ENCODE results near the gene IL34. TPM values are rescaled to one million over a fixed set of nuclear protein-coding genes. Genes with fewer than 3 reads are reported as not detected.

Gene IL34
- total RNA-seq, 2 experiments from 2014 or later: not detected

GRCh38 chr16:70648606-70649005 is 2.2 kb downstream of the IL34 start:
- BruUV-seq (replicated peaks): no TSS peak
- no peak overlapping the region for H3K4me3 ChIP-seq (ENCODE audit: low read depth, low read length, poor library complexity, severe bottlenecking)
- TF ChIP-seq EZH2phosphoT487 (IDR thresholded peaks at IDR 0.05; ENCODE audit: borderline replicate concordance, low read depth, low read length) (no peak), CTCF (conservative IDR thresholded peaks at IDR 0.05; ENCODE audit: low read length) (no peak)
- ChIA-PET POLR2A (no interaction called here), CTCF (ENCODE audit: unreplicated experiment) (no interaction called here)
- no peaks in the 10 kb centered on the region for H3K9me3 ChIP-seq (ENCODE audit: low read length)
- no peak overlapping the region for H2AFZ ChIP-seq (ENCODE audit: low read length)
- no peaks in the 10 kb centered on the region for H3K9me2 ChIP-seq (ENCODE audit: insufficient read depth, low read length)
- no peaks in the 10 kb centered on the region for H3K79me2 ChIP-seq (ENCODE audit: insufficient read depth, low read depth, low read length)
- H3K4me2 ChIP-seq (ENCODE audit: low read length): no peak overlapping the region
- H3K4me1 ChIP-seq (ENCODE audit: insufficient read depth, low read length, poor library complexity, severe bottlenecking): no peaks in the 10 kb centered on the region
- DNase-seq (ENCODE audit: low spot score): no peak
- no peaks in the 10 kb centered on the region for H4K20me1 ChIP-seq (ENCODE audit: insufficient read depth, low read length)
- intact Hi-C loops (cut with micrococcal nuclease; ENCODE audit: unreplicated experiment): no loop called here
- no peak overlapping the region for H3K27ac ChIP-seq (ENCODE audit: low read depth, low read length, poor library complexity, severe bottlenecking)
- no peaks in the 10 kb centered on the region for H3K36me3 ChIP-seq (ENCODE audit: insufficient read depth, low read length)

DNA sequence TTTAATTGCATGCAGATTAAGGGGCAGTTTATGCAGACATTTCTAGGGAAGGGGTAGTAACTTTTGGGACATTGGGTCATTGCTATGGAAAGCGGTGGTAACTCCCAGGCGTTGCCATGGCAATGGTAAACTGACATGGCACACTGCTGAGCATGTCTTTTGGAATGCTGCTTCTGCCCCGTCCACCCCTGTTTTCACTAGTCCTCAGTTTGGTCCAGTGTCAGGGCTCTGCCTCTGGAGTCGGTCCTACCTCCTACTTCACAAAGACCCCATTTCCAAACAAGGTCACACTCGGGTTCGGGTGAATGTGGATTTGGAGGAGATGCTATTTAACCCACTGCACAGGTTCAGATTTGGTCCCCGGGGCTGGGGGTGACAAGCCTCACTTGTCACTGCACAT is 2.9 kb downstream of the IL34 start:
- DNase-seq (ENCODE audit: low spot score): no peak
- no TSS peak for BruUV-seq (replicated peaks)
- no peak overlapping the region for H3K4me2 ChIP-seq (ENCODE audit: low read length)
- H3K4me3 ChIP-seq (ENCODE audit: low read depth, low read length, poor library complexity, severe bottlenecking): no peak overlapping the region
- intact Hi-C loops (cut with micrococcal nuclease; ENCODE audit: unreplicated experiment): no loop called here
- H3K36me3 ChIP-seq (ENCODE audit: insufficient read depth, low read length): no peaks in the 10 kb centered on the region
- H3K9me3 ChIP-seq (ENCODE audit: low read length): no peaks in the 10 kb centered on the region
- H3K4me1 ChIP-seq (ENCODE audit: insufficient read depth, low read length, poor library complexity, severe bottlenecking): peaks cover 4% of the 10 kb centered on the region
- H3K27ac ChIP-seq (ENCODE audit: low read depth, low read length, poor library complexity, severe bottlenecking): no peak overlapping the region
- TF ChIP-seq EZH2phosphoT487 (IDR thresholded peaks at IDR 0.05; ENCODE audit: borderline replicate concordance, low read depth, low read length) (no peak), CTCF (conservative IDR thresholded peaks at IDR 0.05; ENCODE audit: low read length) (no peak)
- no peaks in the 10 kb centered on the region for H4K20me1 ChIP-seq (ENCODE audit: insufficient read depth, low read length)
- CTCF ChIA-PET (ENCODE audit: unreplicated experiment): no interaction called here
- no peaks in the 10 kb centered on the region for H3K79me2 ChIP-seq (ENCODE audit: insufficient read depth, low read depth, low read length)
- H3K9me2 ChIP-seq (ENCODE audit: insufficient read depth, low read length): no peaks in the 10 kb centered on the region
- POLR2A ChIA-PET: no interaction called here
- no peak overlapping the region for H2AFZ ChIP-seq (ENCODE audit: low read length)

DNA sequence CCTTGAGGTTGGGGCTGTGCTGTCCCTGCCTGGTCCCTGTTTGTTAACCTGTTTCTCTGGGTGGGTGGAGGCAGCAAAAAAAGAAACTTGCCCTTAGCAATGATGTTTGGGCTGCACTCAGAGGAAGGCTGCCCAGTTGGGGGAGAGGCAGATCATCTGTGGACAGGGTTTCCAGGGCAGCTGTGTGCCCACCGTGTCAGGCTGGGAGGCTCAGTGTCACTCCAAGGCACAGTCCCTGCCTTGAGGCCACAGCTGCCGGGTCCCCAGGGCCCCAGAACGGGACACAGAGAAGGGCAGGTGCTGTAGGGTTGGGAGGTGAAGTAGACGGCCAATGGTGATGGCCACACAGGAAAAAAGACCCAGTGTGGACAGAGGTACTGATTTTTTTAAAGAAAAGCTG is 3.9 kb downstream of the IL34 start:
- Histone ChIP-seq H2AFZ (ENCODE audit: low read length) (no peak overlapping the region), H4K20me1 (ENCODE audit: insufficient read depth, low read length) (no peaks in the 10 kb centered on the region), H3K4me2 (ENCODE audit: low read length) (no peak overlapping the region), H3K4me3 (ENCODE audit: low read depth, low read length, poor library complexity, severe bottlenecking) (no peak overlapping the region), H3K9me2 (ENCODE audit: insufficient read depth, low read length) (no peaks in the 10 kb centered on the region), H3K79me2 (ENCODE audit: insufficient read depth, low read depth, low read length) (no peaks in the 10 kb centered on the region), H3K36me3 (ENCODE audit: insufficient read depth, low read length) (no peaks in the 10 kb centered on the region), H3K4me1 (ENCODE audit: insufficient read depth, low read length, poor library complexity, severe bottlenecking) (peaks cover 4% of the 10 kb centered on the region), H3K9me3 (ENCODE audit: low read length) (no peaks in the 10 kb centered on the region), H3K27ac (ENCODE audit: low read depth, low read length, poor library complexity, severe bottlenecking) (no peak overlapping the region)
- POLR2A ChIA-PET: no interaction called here
- intact Hi-C loops (cut with micrococcal nuclease; ENCODE audit: unreplicated experiment): loop anchor here (5.0 kb wide), 2 partner anchors 122 to 278 kb away; no protein-coding TSS in a partner anchor
- BruUV-seq (replicated peaks): no TSS peak
- no peak for DNase-seq (ENCODE audit: low spot score)
- no peak for TF ChIP-seq CTCF (conservative IDR thresholded peaks at IDR 0.05; ENCODE audit: low read length)
- TF ChIP-seq EZH2phosphoT487 (IDR thresholded peaks at IDR 0.05; ENCODE audit: borderline replicate concordance, low read depth, low read length): no peak
- CTCF ChIA-PET (ENCODE audit: unreplicated experiment): no interaction called here

All from OCI-LY7 (cell line).